B cell (primary cell): ENCODE results near the gene PRDM13. TPM values are rescaled to one million over a fixed set of nuclear protein-coding genes. Genes with fewer than 3 reads are reported as not detected.
A peak's percentile ranks its signal among the peaks of the same experiment; 100 is the strongest.

Experiments
- ATAC-seq: fragments of 200-7000 bp; cut with Tn5 transposase; one replicate; pipeline ENCODE4 v1.10.0; 2021; ENCODE audit warnings: low read depth, mild to moderate bottlenecking, moderate number of reproducible peaks, moderate library complexity
- CTCF ChIA-PET: fragments of 350-600 bp; sonication (Branson Sonifier 250); formaldehyde crosslinking; loops from one replicate; lab custom pipeline; 2021; ENCODE audit warnings: antibody characterized with exemption, inconsistent platforms; lab: Charles Lee
- POLR2A ChIA-PET: fragments of 350-600 bp; sonication (Branson Sonifier 250); formaldehyde crosslinking; loops from one replicate; lab custom pipeline; 2021; ENCODE audit warnings: antibody characterized with exemption; lab: Charles Lee
- DNase-seq: peaks from one replicate; pipeline ENCODE4 v3.0.0; 2013
- H2AFZ ChIP-seq: 2 replicates; pipeline ENCODE4 v1.6.1; 2012; ENCODE audit warnings: mild to moderate bottlenecking, low read depth, low read length; ENCODE audit not compliant: insufficient read depth, poor library complexity, severe bottlenecking
- H3K27ac ChIP-seq, 2 donors: 1 replicate in 1 of 2; 2 replicates in 1 of 2; pipeline ENCODE4 v1.5.1; 2012 to 2013; ENCODE audit warnings: low read length in 2 of 2, mild to moderate bottlenecking in 2 of 2, moderate library complexity in 1 of 2
- H3K27me3 ChIP-seq, 4 experiments: fragments of 200-600 bp in 1 of 4; sonication (generic) in 1 of 4; replicated peaks in 1 of 4; 1 replicate in 2 of 4; 2 replicates in 2 of 4; pipeline versions ENCODE4 v1.6.1 to v1.7.0; 2013 to 2016; ENCODE audit warnings: low read length in 3 of 4, mild to moderate bottlenecking in 2 of 4, mixed read lengths in 1 of 4, moderate library complexity in 1 of 4; ENCODE audit not compliant: insufficient read depth in 4 of 4, control insufficient read depth in 3 of 4; ENCODE audit errors: control extremely low read depth in 1 of 4
- H3K36me3 ChIP-seq, 2 experiments: replicated peaks in 1 of 2; 1 replicate in 1 of 2; 2 replicates in 1 of 2; pipeline versions ENCODE4 v1.6.1 to v1.7.1; 2013; ENCODE audit warnings: low read length in 1 of 2; ENCODE audit not compliant: insufficient read depth in 2 of 2, control insufficient read depth in 1 of 2; ENCODE audit errors: control extremely low read depth in 1 of 2, extremely low read depth in 1 of 2
- H3K4me1 ChIP-seq, 2 donors: fragments of 200-600 bp in 1 of 2; sonication (generic) in 1 of 2; 1 replicate in 1 of 2; 2 replicates in 1 of 2; pipeline versions ENCODE4 v1.5.1 to v1.6.1; 2013 to 2017; ENCODE audit warnings: low read length in 2 of 2; ENCODE audit not compliant: control insufficient read depth in 2 of 2, insufficient read depth in 2 of 2
- H3K4me2 ChIP-seq: replicated peaks from 2 replicates; pipeline ENCODE3; 2012; ENCODE audit warnings: mild to moderate bottlenecking, low read depth, low read length; ENCODE audit not compliant: poor library complexity, severe bottlenecking
- H3K4me3 ChIP-seq, 5 experiments: fragments of 200-600 bp in 1 of 5; sonication (generic) in 1 of 5; 1 replicate in 3 of 5; 2 replicates in 2 of 5; pipeline versions ENCODE4 v1.5.1 to v1.7.0; 2011 to 2016; ENCODE audit warnings: low read length in 4 of 5, mild to moderate bottlenecking in 4 of 5, low read depth in 2 of 5, control low read depth in 1 of 5, moderate library complexity in 1 of 5; ENCODE audit not compliant: insufficient read depth in 1 of 5; ENCODE audit errors: control extremely low read depth in 1 of 5, extremely low read depth in 1 of 5
- H3K79me2 ChIP-seq: fragments of 200-600 bp; sonication (generic); one replicate; pipeline ENCODE4 v1.6.0; 2016; ENCODE audit warnings: low read length; ENCODE audit not compliant: control insufficient read depth, insufficient read depth
- H3K9ac ChIP-seq: fragments of 200-600 bp; sonication (generic); 2 replicates; pipeline ENCODE4 v1.6.1; 2017; ENCODE audit warnings: mild to moderate bottlenecking, low read length, moderate library complexity
- H3K9me3 ChIP-seq, 3 donors: one replicate each; pipeline versions ENCODE4 v1.6.1 to v1.7.1; 2013; ENCODE audit warnings: low read length in 2 of 3; ENCODE audit not compliant: control insufficient read depth in 2 of 3, insufficient read depth in 1 of 3; ENCODE audit errors: control extremely low read depth in 1 of 3
- H4K20me1 ChIP-seq: 2 replicates; pipeline ENCODE4 v1.6.0; 2012; ENCODE audit warnings: mild to moderate bottlenecking, low read length; ENCODE audit not compliant: insufficient read depth, control insufficient read depth, poor library complexity, severe bottlenecking
- H3K27ac Mint-ChIP-seq: one replicate; pipeline ENCODE4 v1.8.0; 2021; ENCODE audit warnings: mixed read lengths
- H3K27me3 Mint-ChIP-seq: one replicate; pipeline ENCODE4 v1.8.0; 2021; ENCODE audit warnings: mixed read lengths
- H3K4me1 Mint-ChIP-seq: one replicate; pipeline ENCODE4 v1.8.0; 2021; ENCODE audit warnings: mixed read lengths
- H3K4me3 Mint-ChIP-seq: one replicate; pipeline ENCODE4 v1.8.0; 2021; ENCODE audit warnings: mixed read lengths
- H3K9me3 Mint-ChIP-seq: one replicate; pipeline ENCODE4 v1.8.0; 2022; ENCODE audit warnings: mixed read lengths; ENCODE audit not compliant: insufficient read depth
- CTCF ChIP-seq: fragments of 200-600 bp; IDR thresholded peaks from one replicate; pipeline ENCODE4 v1.8.0; 2022; ENCODE audit warnings: antibody characterized with exemption, mild to moderate bottlenecking
- EZH2 ChIP-seq: IDR thresholded peaks from 2 replicates; pipeline ENCODE4 v1.6.1; 2012; ENCODE audit warnings: borderline replicate concordance, low read depth, mild to moderate bottlenecking, moderate library complexity, low read length; ENCODE audit not compliant: insufficient read depth, poor library complexity, severe bottlenecking
- WGBS: methylation state at CpG from one replicate; pipeline ENCODE4 v1.1.5; 2013; ENCODE audit warnings: missing lambda C conversion rate; ENCODE audit not compliant: insufficient coverage; 5-methylcytosine and 5-hydroxymethylcytosine counted together
- intact Hi-C: fragments of 100-400 bp; cut with micrococcal nuclease; formaldehyde crosslinking; loops from one replicate; pipeline ENCODE4 v1.10.0; 2022
- polyA plus RNA-seq: library from polyadenylated mRNA; depleted of rRNA; stranded (reverse); fragments of >200 nt; gene quantifications from 2 replicates; pipeline ENCODE4 v1.2.3, GENCODE V29; 2012
- total RNA-seq, 2 donors: library from RNA; stranded (reverse); fragments of 120-200 nt in 1 of 2; gene quantifications; 1 replicate in 1 of 2; 2 replicates in 1 of 2; pipeline versions ENCODE4 v1.2.3 to v1.2.4, GENCODE V29; 2013 to 2022

The PRDM13 gene
- total and polyA plus RNA-seq, 2 donors (not counting 1 experiment from before 2014, with no cell fraction given): not detected

GRCh38 chr6:99603421-99604165 is 3.0 kb upstream of the PRDM13 start:
- no peak overlapping the region for H3K27ac ChIP-seq
- peak overlapping the region; percentile 70 for H3K4me3 Mint-ChIP-seq
- CTCF ChIA-PET: interaction anchor here (0.9 kb wide), 1 partner anchor 15 kb away, joined by 4 read pairs; no protein-coding TSS in a partner anchor
- TF ChIP-seq EZH2 (no peak), CTCF (no peak)
- peak; percentile 71 for DNase-seq
- WGBS: 6% methylated on average over 46 of the region's 55 CpGs
- peaks cover 0 to 58% (median 4%) of the 10 kb centered on the region in 3 donors for H3K9me3 ChIP-seq
- no peaks in the 10 kb centered on the region for H3K36me3 ChIP-seq
- peak overlapping the region; percentile 68 for H2AFZ ChIP-seq
- H3K27me3 Mint-ChIP-seq: peaks cover 78% of the 10 kb centered on the region
- H3K4me1 ChIP-seq: peaks cover 32 to 61% of the 10 kb centered on the region in 2 donors
- H3K4me1 Mint-ChIP-seq: peaks cover 33% of the 10 kb centered on the region
- peak overlapping the region in 4 of 5 experiments; percentile 30 to 56 (median 48) for H3K4me3 ChIP-seq
- H3K9ac ChIP-seq: peak overlapping the region; percentile 62
- POLR2A ChIA-PET: no interaction called here
- ATAC-seq: peak; percentile 48
- H3K4me2 ChIP-seq: peak overlapping the region; percentile 85
- no peaks in the 10 kb centered on the region for H3K9me3 Mint-ChIP-seq
- no peaks in the 10 kb centered on the region for H3K79me2 ChIP-seq
- H3K27ac Mint-ChIP-seq: no peak overlapping the region
- no peaks in the 10 kb centered on the region for H4K20me1 ChIP-seq
- H3K27me3 ChIP-seq: peaks cover 0 to 86% (median 84%) of the 10 kb centered on the region in 4 experiments
- intact Hi-C loops: loop anchor here (2.0 to 5.0 kb wide), 2 partner anchors 15 to 761 kb away; no protein-coding TSS in a partner anchor
